ENCODE results near the gene TMEM17.

TMEM17 gene

GRCh38 chr2:62472312-62472711 is 33.7 kb downstream of the TMEM17 start:
- DNase-seq (ENCODE audit: low read depth, low spot score) = no peak

- no peak for DNase-seq (ENCODE audit: low read depth, low spot score)
Observed at GRCh38 chr2:62471816-62472215, 34.2 kb downstream of the TMEM17 start.

- DNase-seq (ENCODE audit: low read depth, low spot score) = no peak
Observed at GRCh38 chr2:62471404-62471803, 34.6 kb downstream of the TMEM17 start.

- no peak for DNase-seq (ENCODE audit: low read depth, low spot score)
Observed at GRCh38 chr2:62469548-62469947, 36.4 kb downstream of the TMEM17 start.

- no peak for DNase-seq (ENCODE audit: low read depth, low spot score)
Observed at GRCh38 chr2:62469114-62469513, 36.9 kb downstream of the TMEM17 start.

GRCh38 chr2:62467475-62468321 is 38.3 kb downstream of the TMEM17 start:
- no peak for DNase-seq (ENCODE audit: low read depth, low spot score)

GRCh38 chr2:62467100-62467474 is 38.9 kb downstream of the TMEM17 start:
- DNase-seq (ENCODE audit: low read depth, low spot score) = no peak

GRCh38 chr2:62466503-62466854 is 39.5 kb downstream of the TMEM17 start:
- no peak for DNase-seq (ENCODE audit: low read depth, low spot score)

- DNase-seq (ENCODE audit: low read depth, low spot score) = no peak
Observed at GRCh38 chr2:62465741-62466502, 40.1 kb downstream of the TMEM17 start.

- DNase-seq (ENCODE audit: low read depth, low spot score) = no peak
Observed at GRCh38 chr2:62465039-62465740, 40.8 kb downstream of the TMEM17 start.

- no peak for DNase-seq (ENCODE audit: low read depth, low spot score)
Observed at GRCh38 chr2:62464221-62465007, 41.6 kb downstream of the TMEM17 start.

GRCh38 chr2:62462211-62462610 is 43.8 kb downstream of the TMEM17 start:
- DNase-seq (ENCODE audit: low read depth, low spot score) = no peak

- no peak for DNase-seq (ENCODE audit: low read depth, low spot score)
Observed at GRCh38 chr2:62461707-62462106, 44.3 kb downstream of the TMEM17 start.

- DNase-seq (ENCODE audit: low read depth, low spot score) = no peak
Observed at GRCh38 chr2:62461017-62461553, 44.9 kb downstream of the TMEM17 start.

GRCh38 chr2:62460175-62460574 is 45.8 kb downstream of the TMEM17 start:
- DNase-seq (ENCODE audit: low read depth, low spot score) = no peak

GRCh38 chr2:62459672-62460071 is 46.3 kb downstream of the TMEM17 start:
- DNase-seq (ENCODE audit: low read depth, low spot score) = no peak

GRCh38 chr2:62459106-62459505 is 46.9 kb downstream of the TMEM17 start:
- DNase-seq (ENCODE audit: low read depth, low spot score) = no peak

- no peak for DNase-seq (ENCODE audit: low read depth, low spot score)
Observed at GRCh38 chr2:62458671-62459081, 47.3 kb downstream of the TMEM17 start.

- DNase-seq (ENCODE audit: low read depth, low spot score) = no peak
Observed at GRCh38 chr2:62458206-62458641, 47.8 kb downstream of the TMEM17 start.

GRCh38 chr2:62457556-62457955 is 48.4 kb downstream of the TMEM17 start:
- DNase-seq (ENCODE audit: low read depth, low spot score) = no peak

All from activated naive CD8-positive, alpha-beta T cell treated with anti-CD3 and anti-CD28 coated beads, Interleukin-2, amount 50 U/mL, for 16 hours (primary cell).